Esophagus muscularis mucosa (tissue), 4 donors: ENCODE measurements around the gene ZNF296. TPM values are rescaled to one million over a fixed set of nuclear protein-coding genes. Genes with fewer than 3 reads are reported as not detected.
"Not testable (repeated sequence)": the region's sequence is repeated elsewhere in the genome, so short reads cannot be mapped to it uniquely, and the experiment has no call there.

ENCODE experiments used
- DNase-seq: peaks from one replicate; pipeline ENCODE4 v3.0.0-alpha.2; 2017; ENCODE audit errors: extremely low spot score
- H3K27ac ChIP-seq, 4 donors: fragments of 200-600 bp; sonication (generic); replicated peaks in 1 of 4; 1 replicate in 3 of 4; 2 replicates in 1 of 4; pipeline ENCODE4 v1.5.1; 2016 to 2019; ENCODE audit warnings: mild to moderate bottlenecking in 1 of 4
- H3K27me3 ChIP-seq, 4 donors: fragments of 200-600 bp; sonication (generic); one replicate each; pipeline versions ENCODE4 v1.5.1 to v1.6.0; 2016 to 2019
- H3K36me3 ChIP-seq, 4 donors: fragments of 200-600 bp; sonication (generic); one replicate each; pipeline ENCODE4 v1.5.1; 2016 to 2019
- H3K4me1 ChIP-seq, 4 donors: fragments of 200-600 bp; sonication (generic); one replicate each; pipeline ENCODE4 v1.5.1; 2016 to 2019
- H3K4me3 ChIP-seq, 4 donors: fragments of 200-600 bp; sonication (generic); 1 replicate in 2 of 4; 2 replicates in 2 of 4; pipeline ENCODE4 v1.5.1; 2016 to 2019; ENCODE audit warnings: mild to moderate bottlenecking in 4 of 4, moderate library complexity in 1 of 4
- H3K9me3 ChIP-seq, 4 donors: fragments of 200-600 bp; sonication (generic); 1 replicate in 3 of 4; 2 replicates in 1 of 4; pipeline ENCODE4 v1.5.1; 2016 to 2019
- CTCF ChIP-seq, 3 experiments: fragments of 200-600 bp in 2 of 3; fragments of 450-650 bp in 1 of 3; sonication (generic) in 2 of 3; IDR thresholded peaks; one replicate each; pipeline ENCODE4 v1.5.1; 2017 to 2019; ENCODE audit warnings: antibody characterized with exemption in 3 of 3, mild to moderate bottlenecking in 2 of 3, moderate library complexity in 1 of 3
- EP300 ChIP-seq: sonication (generic); formaldehyde crosslinking; IDR thresholded peaks from one replicate; pipeline ENCODE4 v1.6.1; 2017; ENCODE audit warnings: antibody characterized with exemption
- POLR2A ChIP-seq: fragments of 450-650 bp; IDR thresholded peaks from one replicate; pipeline ENCODE4 v1.6.1; 2017; ENCODE audit warnings: antibody characterized with exemption, moderate library complexity, mild to moderate bottlenecking, low read depth
- POLR2AphosphoS5 ChIP-seq, 2 donors: sonication (generic); formaldehyde crosslinking; IDR thresholded peaks; one replicate each; pipeline ENCODE4 v1.6.1; 2017; ENCODE audit warnings: antibody characterized with exemption in 2 of 2
- WGBS: methylation state at CpG from one replicate; pipeline ENCODE4 v1.1.5; 2018; 5-methylcytosine and 5-hydroxymethylcytosine counted together
- intact Hi-C: fragments of 100-400 bp; cut with DNase I; formaldehyde crosslinking; loops from one replicate; pipeline ENCODE4 v1.15.1; 2023
- total RNA-seq, 4 donors: library from RNA; depleted of rRNA; stranded (reverse); fragments of >200 nt; gene quantifications; one replicate each; pipeline versions ENCODE4 v1.1.0 to v1.2.1, GENCODE V29; 2016

ZNF296 gene
- total RNA-seq, 4 donors from 2014 or later = 0.17 to 0.23 TPM; not detected in 2

- no peaks in the 10 kb centered on the region for H3K36me3 ChIP-seq
- 91% methylated on average over 7 of the region's 9 CpGs for WGBS
- no peaks in the 10 kb centered on the region for H3K9me3 ChIP-seq
- intact Hi-C loops = no loop called here
- no peak overlapping the region for H3K27ac ChIP-seq
- DNase-seq = no peak
- no peak overlapping the region for H3K4me3 ChIP-seq
- TF ChIP-seq EP300 = no peak
- no peak for TF ChIP-seq POLR2A
- no peak for TF ChIP-seq POLR2AphosphoS5 (IDR thresholded peaks at IDR 0.05)
- no peak for TF ChIP-seq CTCF (IDR thresholded peaks at IDR 0.05)
- H3K27me3 ChIP-seq = no peaks in the 10 kb centered on the region
- peaks cover 0 to 34% (median 12%) of the 10 kb centered on the region in 4 donors for H3K4me1 ChIP-seq
Observed at GRCh38 chr19:45113628-45114027, 37.4 kb upstream of the ZNF296 start.

GRCh38 chr19:45112111-45112827 is 36.0 kb upstream of the ZNF296 start:
- H3K27ac ChIP-seq = no peak overlapping the region
- no peaks in the 10 kb centered on the region for H3K27me3 ChIP-seq
- WGBS = 91% methylated on average over 8 of the region's 11 CpGs
- no peaks in the 10 kb centered on the region for H3K9me3 ChIP-seq
- no peaks in the 10 kb centered on the region for H3K36me3 ChIP-seq
- intact Hi-C loops = no loop called here
- H3K4me3 ChIP-seq = no peak overlapping the region
- H3K4me1 ChIP-seq = peaks cover 0 to 26% (median 5%) of the 10 kb centered on the region in 4 donors
- TF ChIP-seq EP300 = no peak
- no peak for TF ChIP-seq POLR2AphosphoS5 (IDR thresholded peaks at IDR 0.05)
- no peak for TF ChIP-seq CTCF (IDR thresholded peaks at IDR 0.05)
- TF ChIP-seq POLR2A = no peak
- DNase-seq = no peak

- H3K4me3 ChIP-seq = no peak overlapping the region
- DNase-seq = no peak
- no peaks in the 10 kb centered on the region for H3K9me3 ChIP-seq
- H3K27ac ChIP-seq = no peak overlapping the region
- H3K36me3 ChIP-seq = no peaks in the 10 kb centered on the region
- TF ChIP-seq EP300 (no peak), POLR2A (no peak), CTCF (IDR thresholded peaks at IDR 0.05) (no peak), POLR2AphosphoS5 (IDR thresholded peaks at IDR 0.05) (no peak)
- peaks cover 0 to 16% (median 4%) of the 10 kb centered on the region in 4 donors for H3K4me1 ChIP-seq
- intact Hi-C loops = no loop called here
- no peaks in the 10 kb centered on the region for H3K27me3 ChIP-seq
- 83% methylated on average over 2 of the region's 5 CpGs for WGBS
Observed at GRCh38 chr19:45110851-45111266, 34.6 kb upstream of the ZNF296 start.

- intact Hi-C loops = no loop called here
- Histone ChIP-seq H3K9me3 (no peaks in the 10 kb centered on the region), H3K27me3 (no peaks in the 10 kb centered on the region), H3K27ac (no peak overlapping the region), H3K4me3 (no peak overlapping the region), H3K4me1 (peaks cover 22 to 30% (median 25%) of the 10 kb centered on the region in 4 donors), H3K36me3 (no peaks in the 10 kb centered on the region)
- TF ChIP-seq EP300 = no peak
- no peak for TF ChIP-seq POLR2A
- TF ChIP-seq POLR2AphosphoS5 (IDR thresholded peaks at IDR 0.05) = no peak
- no peak for TF ChIP-seq CTCF (IDR thresholded peaks at IDR 0.05)
- no peak for DNase-seq
- 84% methylated on average over 12 of the region's 12 CpGs for WGBS
Observed at GRCh38 chr19:45107621-45108150, 31.4 kb upstream of the ZNF296 start.

GRCh38 chr19:45106363-45106762 is 30.1 kb upstream of the ZNF296 start:
- DNase-seq, H3K4me3 ChIP-seq, H3K27ac ChIP-seq, H3K27me3 ChIP-seq, H3K9me3 ChIP-seq, H3K36me3 ChIP-seq, intact Hi-C loops: not testable (repeated sequence)
- WGBS = 95% methylated on average over 11 of the region's 11 CpGs
- H3K4me1 ChIP-seq = peaks cover 25 to 43% (median 29%) of the 10 kb centered on the region in 4 donors
